HepG2 (cell line): ENCODE results near the gene DDR1. TPM values are rescaled to one million over a fixed set of nuclear protein-coding genes. Genes with fewer than 3 reads are reported as not detected.

Experiments
- ATAD3A ChIP-seq: sonication (generic); formaldehyde crosslinking; IDR thresholded peaks from 2 replicates; pipeline ENCODE4 v1.4.0; 2020; ENCODE audit warnings: missing genetic modification reagents
- BHLHE40 ChIP-seq: IDR thresholded peaks from 2 replicates; pipeline ENCODE4 v1.6.1; 2011; ENCODE audit warnings: low read length, improper control_type of control experiment
- BRCA1 ChIP-seq: sonication (generic); formaldehyde crosslinking; IDR thresholded peaks from 2 replicates; pipeline ENCODE4 v1.4.0; 2020; ENCODE audit warnings: missing genetic modification reagents
- BRF2 ChIP-seq: sonication (generic); formaldehyde crosslinking; IDR thresholded peaks from 2 replicates; pipeline ENCODE4 v1.8.1; 2022; ENCODE audit warnings: mild to moderate bottlenecking, missing genetic modification reagents
- CAMTA2 ChIP-seq: sonication (generic); formaldehyde crosslinking; IDR thresholded peaks from 2 replicates; pipeline ENCODE4 v1.4.0; 2020; ENCODE audit warnings: mild to moderate bottlenecking, missing genetic modification reagents, borderline replicate concordance
- CCAR2 ChIP-seq: fragments of 200-400 bp; formaldehyde crosslinking; optimal IDR thresholded peaks from 2 replicates; pipeline ENCODE3; 2018; ENCODE audit warnings: low read depth, mild to moderate bottlenecking, low read length, moderate library complexity
- ELK4 ChIP-seq: sonication (generic); formaldehyde crosslinking; IDR thresholded peaks from 2 replicates; pipeline ENCODE4 v1.9.0; 2021; ENCODE audit warnings: missing genetic modification reagents, borderline replicate concordance
- FOXJ3 ChIP-seq: sonication (generic); formaldehyde crosslinking; IDR thresholded peaks from 2 replicates; pipeline ENCODE4 v1.4.0; 2020; ENCODE audit warnings: missing genetic modification reagents, mild to moderate bottlenecking, borderline replicate concordance
- FOXP1 ChIP-seq, 2 experiments: fragments of 450-650 bp in 1 of 2; IDR thresholded peaks; 2 replicates each; pipeline ENCODE4 v1.6.1; 2017 to 2018; ENCODE audit warnings: antibody characterized with exemption in 1 of 2
- HNRNPH1 ChIP-seq: fragments of 200-400 bp; formaldehyde crosslinking; optimal IDR thresholded peaks from 2 replicates; pipeline ENCODE3; 2017; ENCODE audit warnings: mild to moderate bottlenecking, low read depth, low read length
- ISX ChIP-seq: sonication (generic); formaldehyde crosslinking; conservative IDR thresholded peaks from 2 replicates; pipeline ENCODE4 v1.5.0; 2020; ENCODE audit warnings: missing genetic modification reagents
- MEIS2 ChIP-seq: sonication (generic); formaldehyde crosslinking; IDR thresholded peaks from 2 replicates; pipeline ENCODE4 v1.9.0; 2021; ENCODE audit warnings: mild to moderate bottlenecking, missing genetic modification reagents
- NFE2 ChIP-seq: sonication (generic); formaldehyde crosslinking; IDR thresholded peaks from 2 replicates; pipeline ENCODE4 v1.4.0; 2020; ENCODE audit warnings: missing genetic modification reagents
- PCBP1 ChIP-seq: fragments of 200-400 bp; formaldehyde crosslinking; IDR thresholded peaks from 2 replicates; pipeline ENCODE4 v1.6.1; 2017; ENCODE audit warnings: mild to moderate bottlenecking, low read depth, low read length, borderline replicate concordance
- SMC3 ChIP-seq: IDR thresholded peaks from 2 replicates; pipeline ENCODE4 v1.6.1; 2011; ENCODE audit warnings: low read length, improper control_type of control experiment
- SNAI1 ChIP-seq: sonication (generic); formaldehyde crosslinking; IDR thresholded peaks from 2 replicates; pipeline ENCODE4 v1.5.0; 2020; ENCODE audit warnings: mild to moderate bottlenecking, missing genetic modification reagents, borderline replicate concordance
- TIGD3 ChIP-seq: sonication (generic); formaldehyde crosslinking; IDR thresholded peaks from 2 replicates; pipeline ENCODE4 v1.5.1; 2020; ENCODE audit warnings: mild to moderate bottlenecking, missing genetic modification reagents, borderline replicate concordance
- ZBTB7B ChIP-seq: sonication (generic); formaldehyde crosslinking; IDR thresholded peaks from 2 replicates; pipeline ENCODE4 v1.4.0; 2020; ENCODE audit warnings: missing genetic modification reagents
- ZKSCAN8 ChIP-seq: IDR thresholded peaks from 2 replicates; pipeline ENCODE4 v1.6.1; 2016; ENCODE audit warnings: borderline replicate concordance, missing genetic modification reagents, missing compliant biosample characterization
- ZNF383 ChIP-seq: sonication (generic); formaldehyde crosslinking; IDR thresholded peaks from 2 replicates; pipeline ENCODE4 v1.4.0; 2020; ENCODE audit warnings: missing genetic modification reagents, mild to moderate bottlenecking, borderline replicate concordance
- ZNF691 ChIP-seq: sonication (generic); formaldehyde crosslinking; IDR thresholded peaks from 2 replicates; pipeline ENCODE4 v1.4.0; 2020; ENCODE audit warnings: missing genetic modification reagents, low read depth, mild to moderate bottlenecking, borderline replicate concordance
- ZNF775 ChIP-seq: sonication (generic); formaldehyde crosslinking; IDR thresholded peaks from 2 replicates; pipeline ENCODE4 v1.4.0; 2020; ENCODE audit warnings: missing genetic modification reagents, mild to moderate bottlenecking, moderate library complexity, borderline replicate concordance
- ZNF777 ChIP-seq: sonication (generic); formaldehyde crosslinking; IDR thresholded peaks from 2 replicates; pipeline ENCODE4 v1.4.0; 2020; ENCODE audit warnings: missing genetic modification reagents
- ZNF816 ChIP-seq: sonication (generic); formaldehyde crosslinking; IDR thresholded peaks from 2 replicates; pipeline ENCODE4 v1.8.0; 2022; ENCODE audit warnings: missing genetic modification reagents, mild to moderate bottlenecking, borderline replicate concordance
- polyA plus RNA-seq, 8 experiments: library from polyadenylated mRNA; depleted of rRNA in 3 of 8; stranded (reverse) in 7 of 8; unstranded in 1 of 8; fragments of >200 nt; fragmentation: Illumina TruSeq in 4 of 8; extraction: Trizol in 4 of 8; gene quantifications; 2 replicates each; pipeline versions ENCODE4 v1.2.1 to v1.2.3, GENCODE V29; 2011 to 2016; ENCODE audit warnings: low read depth in 4 of 8, missing spikeins in 1 of 8, mixed read lengths in 1 of 8; ENCODE audit not compliant: insufficient read depth in 1 of 8
- total RNA-seq, 5 experiments: library from RNA; depleted of rRNA; stranded (reverse); fragments of >200 nt; fragmentation: Illumina TruSeq; extraction: Trizol; gene quantifications; 2 replicates each; pipeline ENCODE4 v1.2.3, GENCODE V29; 2016; ENCODE audit warnings: low read depth in 1 of 5

DDR1 gene
- total and polyA plus RNA-seq, 2 of the 13 experiments (the other 11 are each of a cell fraction or from before 2014, with no cell fraction given): 16.7 to 20.2 TPM

- no peak for TF ChIP-seq ZKSCAN8 (CRISPR knock-in tag)
- no peak for TF ChIP-seq ZNF383
- no peak for TF ChIP-seq ZNF816 (CRISPR knock-in tag)
- TF ChIP-seq TIGD3 (CRISPR knock-in tag): no peak
- no peak for TF ChIP-seq PCBP1
- TF ChIP-seq CAMTA2: no peak
- no peak for TF ChIP-seq ZNF691
- no peak for TF ChIP-seq CCAR2
- no peak for TF ChIP-seq NFE2
- TF ChIP-seq FOXP1 (IDR thresholded peaks at IDR 0.05): no peak
- no peak for TF ChIP-seq FOXP1 (CRISPR knock-in tag; IDR thresholded peaks at IDR 0.05)
- no peak for TF ChIP-seq FOXJ3 (CRISPR knock-in tag)
- TF ChIP-seq BHLHE40: no peak
- no peak for TF ChIP-seq ISX
- no peak for TF ChIP-seq ZBTB7B (CRISPR knock-in tag)
- TF ChIP-seq BRCA1: no peak
- no peak for TF ChIP-seq ELK4 (CRISPR knock-in tag)
- TF ChIP-seq ZNF775 (CRISPR knock-in tag): no peak
- no peak for TF ChIP-seq SMC3
- TF ChIP-seq ZNF777: peak; percentile 59
- no peak for TF ChIP-seq ATAD3A (CRISPR knock-in tag)
- no peak for TF ChIP-seq SNAI1 (CRISPR knock-in tag)
- no peak for TF ChIP-seq BRF2
- TF ChIP-seq MEIS2 (CRISPR knock-in tag): no peak; the same call in 1 of the 2 replicates
- no peak for TF ChIP-seq HNRNPH1
Measured at GRCh38 chr6:30884521-30885480, 482 bp downstream of the DDR1 start (continued).
